ENCODE data around the gene PCSK7.

DNA sequence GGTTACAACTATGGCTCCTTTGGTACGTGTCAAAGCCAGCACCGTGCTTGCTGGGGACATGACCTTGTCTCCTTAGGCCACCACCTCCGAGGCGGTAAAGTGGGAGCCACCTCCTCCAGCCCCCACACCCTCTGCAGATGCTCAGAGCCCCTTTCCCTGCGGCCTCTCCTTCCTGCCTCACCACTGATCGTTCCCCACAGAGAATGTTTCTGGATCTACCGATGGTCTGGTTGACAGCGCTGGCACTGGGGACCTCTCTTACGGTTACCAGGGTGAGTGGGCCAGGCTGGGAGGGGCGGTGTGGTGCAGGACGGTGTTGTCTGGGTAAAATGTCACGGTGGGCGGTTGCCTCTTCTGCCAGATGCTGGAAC lies 44.5 kb downstream of the PCSK7 start:
- TF ChIP-seq, protein P1, sequence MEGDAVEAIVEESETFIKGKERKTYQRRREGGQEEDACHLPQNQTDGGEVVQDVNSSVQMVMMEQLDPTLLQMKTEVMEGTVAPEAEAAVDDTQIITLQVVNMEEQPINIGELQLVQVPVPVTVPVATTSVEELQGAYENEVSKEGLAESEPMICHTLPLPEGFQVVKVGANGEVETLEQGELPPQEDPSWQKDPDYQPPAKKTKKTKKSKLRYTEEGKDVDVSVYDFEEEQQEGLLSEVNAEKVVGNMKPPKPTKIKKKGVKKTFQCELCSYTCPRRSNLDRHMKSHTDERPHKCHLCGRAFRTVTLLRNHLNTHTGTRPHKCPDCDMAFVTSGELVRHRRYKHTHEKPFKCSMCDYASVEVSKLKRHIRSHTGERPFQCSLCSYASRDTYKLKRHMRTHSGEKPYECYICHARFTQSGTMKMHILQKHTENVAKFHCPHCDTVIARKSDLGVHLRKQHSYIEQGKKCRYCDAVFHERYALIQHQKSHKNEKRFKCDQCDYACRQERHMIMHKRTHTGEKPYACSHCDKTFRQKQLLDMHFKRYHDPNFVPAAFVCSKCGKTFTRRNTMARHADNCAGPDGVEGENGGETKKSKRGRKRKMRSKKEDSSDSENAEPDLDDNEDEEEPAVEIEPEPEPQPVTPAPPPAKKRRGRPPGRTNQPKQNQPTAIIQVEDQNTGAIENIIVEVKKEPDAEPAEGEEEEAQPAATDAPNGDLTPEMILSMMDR (IDR thresholded peaks at IDR 0.05; ENCODE audit: low read depth, low read length, missing input control): no peak
- TF ChIP-seq RAD21 (IDR thresholded peaks at IDR 0.05) (no peak), GABPA (IDR thresholded peaks at IDR 0.05 in 1 of 2, conservative IDR thresholded peaks at IDR 0.05 in 1 of 2) (no peak), MAX (IDR thresholded peaks at IDR 0.05) (no peak), FOXA1 (IDR thresholded peaks at IDR 0.05) (no peak), ATF3 (IDR thresholded peaks at IDR 0.05) (no peak), RXRA (IDR thresholded peaks at IDR 0.05) (no peak), SP1 (IDR thresholded peaks at IDR 0.05) (no peak), REST (IDR thresholded peaks at IDR 0.05) (no peak), TAF1 (conservative IDR thresholded peaks at IDR 0.05) (no peak), YY1 (IDR thresholded peaks at IDR 0.05) (no peak)
